ENCODE data around the gene FZD4. TPM values are rescaled to one million over a fixed set of nuclear protein-coding genes. Genes with fewer than 3 reads are reported as not detected.
"Not testable (repeated sequence)": the region's sequence is repeated elsewhere in the genome, so short reads cannot be mapped to it uniquely, and the experiment has no call there.

FZD4 gene
- total RNA-seq, 1 donor from 2014 or later = 26.5 TPM

GRCh38 chr11:86996953-86997570 lies 41.9 kb upstream of the FZD4 start:
- Histone ChIP-seq H3K4me3 (no peak overlapping the region), H3K27me3 (ENCODE audit: low read depth) (no peaks in the 10 kb centered on the region), H3K9me3 (replicated peaks) (no peaks in the 10 kb centered on the region), H3K36me3 (no peaks in the 10 kb centered on the region), H3K27ac (replicated peaks) (no peak overlapping the region), H3K4me1 (peaks cover 22% of the 10 kb centered on the region)
- TF ChIP-seq CTCF (IDR thresholded peaks at IDR 0.05; ENCODE audit: borderline replicate concordance) = no peak
- no peak for DNase-seq
- intact Hi-C loops (cut with micrococcal nuclease) = no loop called here

- Histone ChIP-seq H3K27ac (replicated peaks) (no peak overlapping the region), H3K27me3 (ENCODE audit: low read depth) (no peaks in the 10 kb centered on the region), H3K36me3 (no peaks in the 10 kb centered on the region), H3K4me1 (peaks cover 23% of the 10 kb centered on the region), H3K9me3 (replicated peaks) (no peaks in the 10 kb centered on the region), H3K4me3 (no peak overlapping the region)
- TF ChIP-seq CTCF (IDR thresholded peaks at IDR 0.05; ENCODE audit: borderline replicate concordance) = no peak
- no peak for DNase-seq
- intact Hi-C loops (cut with micrococcal nuclease) = no loop called here
Observed at GRCh38 chr11:86993031-86993430, 37.8 kb upstream of the FZD4 start.

GRCh38 chr11:86992340-86992739 lies 37.1 kb upstream of the FZD4 start:
- H3K27me3 ChIP-seq (ENCODE audit: low read depth); H3K9me3 ChIP-seq (replicated peaks); H3K36me3 ChIP-seq; intact Hi-C loops (cut with micrococcal nuclease); H3K27ac ChIP-seq (replicated peaks); H3K4me3 ChIP-seq; DNase-seq: not testable (repeated sequence)
- peaks cover 23% of the 10 kb centered on the region for H3K4me1 ChIP-seq

- Histone ChIP-seq H3K36me3 (no peaks in the 10 kb centered on the region), H3K4me3 (no peak overlapping the region), H3K9me3 (replicated peaks) (no peaks in the 10 kb centered on the region), H3K27me3 (ENCODE audit: low read depth) (no peaks in the 10 kb centered on the region), H3K27ac (replicated peaks) (no peak overlapping the region), H3K4me1 (peaks cover 23% of the 10 kb centered on the region)
- no peak for TF ChIP-seq CTCF (IDR thresholded peaks at IDR 0.05; ENCODE audit: borderline replicate concordance)
- intact Hi-C loops (cut with micrococcal nuclease) = no loop called here
- no peak for DNase-seq
Observed at GRCh38 chr11:86991341-86991740, 36.1 kb upstream of the FZD4 start.

GRCh38 chr11:86990515-86990914 lies 35.3 kb upstream of the FZD4 start:
- H3K36me3 ChIP-seq = no peaks in the 10 kb centered on the region
- H3K27ac ChIP-seq (replicated peaks) = no peak overlapping the region
- peaks cover 23% of the 10 kb centered on the region for H3K4me1 ChIP-seq
- no peak overlapping the region for H3K4me3 ChIP-seq
- H3K9me3 ChIP-seq (replicated peaks) = no peaks in the 10 kb centered on the region
- intact Hi-C loops (cut with micrococcal nuclease) = no loop called here
- TF ChIP-seq CTCF (IDR thresholded peaks at IDR 0.05; ENCODE audit: borderline replicate concordance) = no peak
- no peak for DNase-seq
- no peaks in the 10 kb centered on the region for H3K27me3 ChIP-seq (ENCODE audit: low read depth)

DNA sequence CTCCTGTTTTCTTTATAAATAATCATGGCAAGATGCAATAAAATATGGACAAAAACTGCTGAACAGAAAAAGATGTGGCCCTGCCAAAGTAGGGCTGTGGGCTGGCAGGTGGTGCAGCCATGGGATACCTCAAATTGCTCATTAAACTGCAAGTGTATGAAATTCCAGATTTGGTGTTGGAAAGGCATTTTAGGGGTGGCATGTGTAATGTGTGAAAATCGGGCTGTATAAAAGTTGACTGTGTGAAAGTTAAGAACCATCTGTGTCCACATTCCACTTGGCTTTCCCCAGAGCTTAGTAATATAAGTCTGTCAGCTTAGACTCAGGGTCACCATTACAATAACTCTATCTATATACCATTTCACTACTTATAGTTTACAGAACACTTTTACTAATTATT lies 34.8 kb upstream of the FZD4 start:
- Histone ChIP-seq H3K4me3 (no peak overlapping the region), H3K9me3 (replicated peaks) (no peaks in the 10 kb centered on the region), H3K27me3 (ENCODE audit: low read depth) (no peaks in the 10 kb centered on the region), H3K4me1 (peaks cover 23% of the 10 kb centered on the region), H3K27ac (replicated peaks) (peak overlapping the region; percentile 15), H3K36me3 (no peaks in the 10 kb centered on the region)
- intact Hi-C loops (cut with micrococcal nuclease) = no loop called here
- DNase-seq = no peak
- no peak for TF ChIP-seq CTCF (IDR thresholded peaks at IDR 0.05; ENCODE audit: borderline replicate concordance)

Data from left ventricle myocardium inferior (tissue), 1 donor.